GM18519 (cell line): ENCODE results near the gene CSPG4.
"Not testable (repeated sequence)": the region's sequence is repeated elsewhere in the genome, so short reads cannot be mapped to it uniquely, and the experiment has no call there.

Source experiments
- ATAC-seq: cut with Tn5 transposase; IDR thresholded peaks from one replicate; pipeline ENCODE4 v1.9.1; 2021; ENCODE audit warnings: mild to moderate bottlenecking, moderate library complexity; ENCODE audit not compliant: unreplicated experiment, low FRiP score

Gene CSPG4, protein sequence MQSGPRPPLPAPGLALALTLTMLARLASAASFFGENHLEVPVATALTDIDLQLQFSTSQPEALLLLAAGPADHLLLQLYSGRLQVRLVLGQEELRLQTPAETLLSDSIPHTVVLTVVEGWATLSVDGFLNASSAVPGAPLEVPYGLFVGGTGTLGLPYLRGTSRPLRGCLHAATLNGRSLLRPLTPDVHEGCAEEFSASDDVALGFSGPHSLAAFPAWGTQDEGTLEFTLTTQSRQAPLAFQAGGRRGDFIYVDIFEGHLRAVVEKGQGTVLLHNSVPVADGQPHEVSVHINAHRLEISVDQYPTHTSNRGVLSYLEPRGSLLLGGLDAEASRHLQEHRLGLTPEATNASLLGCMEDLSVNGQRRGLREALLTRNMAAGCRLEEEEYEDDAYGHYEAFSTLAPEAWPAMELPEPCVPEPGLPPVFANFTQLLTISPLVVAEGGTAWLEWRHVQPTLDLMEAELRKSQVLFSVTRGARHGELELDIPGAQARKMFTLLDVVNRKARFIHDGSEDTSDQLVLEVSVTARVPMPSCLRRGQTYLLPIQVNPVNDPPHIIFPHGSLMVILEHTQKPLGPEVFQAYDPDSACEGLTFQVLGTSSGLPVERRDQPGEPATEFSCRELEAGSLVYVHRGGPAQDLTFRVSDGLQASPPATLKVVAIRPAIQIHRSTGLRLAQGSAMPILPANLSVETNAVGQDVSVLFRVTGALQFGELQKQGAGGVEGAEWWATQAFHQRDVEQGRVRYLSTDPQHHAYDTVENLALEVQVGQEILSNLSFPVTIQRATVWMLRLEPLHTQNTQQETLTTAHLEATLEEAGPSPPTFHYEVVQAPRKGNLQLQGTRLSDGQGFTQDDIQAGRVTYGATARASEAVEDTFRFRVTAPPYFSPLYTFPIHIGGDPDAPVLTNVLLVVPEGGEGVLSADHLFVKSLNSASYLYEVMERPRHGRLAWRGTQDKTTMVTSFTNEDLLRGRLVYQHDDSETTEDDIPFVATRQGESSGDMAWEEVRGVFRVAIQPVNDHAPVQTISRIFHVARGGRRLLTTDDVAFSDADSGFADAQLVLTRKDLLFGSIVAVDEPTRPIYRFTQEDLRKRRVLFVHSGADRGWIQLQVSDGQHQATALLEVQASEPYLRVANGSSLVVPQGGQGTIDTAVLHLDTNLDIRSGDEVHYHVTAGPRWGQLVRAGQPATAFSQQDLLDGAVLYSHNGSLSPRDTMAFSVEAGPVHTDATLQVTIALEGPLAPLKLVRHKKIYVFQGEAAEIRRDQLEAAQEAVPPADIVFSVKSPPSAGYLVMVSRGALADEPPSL (N-terminal part only)

DNA sequence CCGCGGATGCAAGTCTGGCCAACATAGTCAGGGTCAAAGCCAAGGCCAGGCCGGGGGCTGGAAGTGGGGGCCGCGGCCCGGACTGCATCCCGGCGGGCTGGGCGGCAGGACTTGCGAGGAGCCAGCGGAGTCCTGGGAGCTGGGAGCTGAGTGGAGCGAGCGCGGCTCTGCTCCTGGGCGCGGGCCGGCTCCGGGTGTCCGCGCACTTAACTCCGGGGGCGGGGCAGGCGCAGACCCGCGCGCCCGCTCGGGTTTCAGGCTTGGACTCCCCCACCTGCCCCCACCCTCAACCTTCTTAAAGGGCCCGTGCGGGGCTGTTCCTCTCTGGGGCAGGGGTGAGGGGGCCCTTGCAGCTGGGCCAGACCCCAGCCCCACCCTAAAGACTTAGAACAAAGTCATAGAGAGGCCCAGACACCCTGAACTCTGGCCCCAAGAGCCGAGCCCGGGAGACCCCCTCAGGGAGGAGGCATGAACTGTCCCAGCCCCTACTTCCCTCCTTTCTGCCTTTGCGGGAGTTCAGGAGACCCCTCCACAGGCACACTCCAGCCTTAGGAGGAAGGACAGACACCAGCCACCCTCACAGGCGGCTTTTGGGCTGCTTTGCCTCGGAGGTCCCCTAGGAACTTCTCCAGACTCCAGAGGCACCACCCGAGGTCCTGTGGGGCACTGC lies at the start of gene CSPG4:
Gene CSPG4, minus strand, starts transcription at position 181 of the 670 bp plus-strand sequence. Its CDS starts 93 bp downstream, at position 88.
- ATAC-seq, result no peak

DNA sequence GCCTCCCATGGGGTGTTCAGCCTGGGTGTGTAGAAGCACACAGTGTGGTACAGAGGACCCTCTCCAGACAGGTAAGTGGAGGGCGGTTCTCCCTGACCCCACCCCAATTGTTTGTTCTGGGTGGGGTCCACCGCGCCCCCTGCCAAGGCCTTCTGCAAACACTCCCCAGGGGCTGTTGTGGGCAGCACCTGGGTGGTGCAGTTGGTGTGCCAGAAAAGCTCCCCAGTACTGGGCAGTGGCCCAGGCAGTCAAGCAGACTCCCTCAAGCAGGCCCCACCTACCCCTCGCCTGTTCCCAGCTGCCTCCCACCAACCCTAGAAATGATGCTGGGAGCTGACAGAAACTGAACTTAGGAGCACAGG lies 49.7 kb upstream of the CSPG4 start:
- ATAC-seq, result not testable (repeated sequence)

DNA sequence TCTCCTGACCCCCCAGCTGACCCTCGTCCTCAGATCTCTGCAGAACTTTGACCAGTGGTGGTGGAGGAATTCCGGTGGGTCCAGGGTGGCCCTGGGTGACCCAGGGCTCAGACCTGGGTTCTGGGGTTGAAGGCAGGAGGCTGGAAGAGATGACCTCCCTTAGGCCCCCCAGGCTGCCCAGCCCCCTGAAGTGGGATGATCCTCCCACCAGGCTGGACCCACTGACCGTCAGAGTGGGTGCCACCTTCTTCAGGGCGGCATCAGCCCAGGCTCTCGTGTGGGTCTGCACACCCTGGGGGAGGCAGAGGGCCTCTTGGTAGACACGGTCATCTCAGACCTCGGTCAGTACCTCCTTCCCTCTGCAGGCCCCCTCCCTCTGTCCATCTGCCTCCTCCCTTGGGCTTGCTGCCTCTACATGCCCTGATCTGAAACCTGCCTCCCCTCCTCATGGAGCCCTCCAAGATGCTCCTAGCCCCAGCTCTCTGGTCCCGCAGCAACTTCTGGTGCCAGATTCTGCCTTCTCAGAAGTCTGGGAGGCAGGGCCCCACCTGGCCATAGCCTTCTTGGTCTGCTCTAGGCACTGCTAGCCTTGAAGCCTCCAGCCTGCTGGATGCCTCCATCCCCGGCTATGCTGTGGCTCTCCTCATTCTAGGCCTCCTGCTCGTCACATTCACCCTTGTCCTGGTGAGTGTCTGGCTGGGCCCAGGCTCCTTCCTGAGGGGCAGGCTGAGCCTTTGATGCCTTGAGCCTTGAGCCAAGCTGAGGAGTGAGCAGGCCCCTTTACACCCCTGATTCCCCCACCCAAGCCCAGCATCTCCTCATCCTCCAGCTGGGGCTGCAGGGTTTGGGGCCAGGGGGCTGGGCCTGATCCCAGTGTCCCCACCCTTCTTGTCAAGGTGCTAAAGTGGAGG lies 49.1 kb upstream of the CSPG4 start:
- ATAC-seq, result no peak

DNA sequence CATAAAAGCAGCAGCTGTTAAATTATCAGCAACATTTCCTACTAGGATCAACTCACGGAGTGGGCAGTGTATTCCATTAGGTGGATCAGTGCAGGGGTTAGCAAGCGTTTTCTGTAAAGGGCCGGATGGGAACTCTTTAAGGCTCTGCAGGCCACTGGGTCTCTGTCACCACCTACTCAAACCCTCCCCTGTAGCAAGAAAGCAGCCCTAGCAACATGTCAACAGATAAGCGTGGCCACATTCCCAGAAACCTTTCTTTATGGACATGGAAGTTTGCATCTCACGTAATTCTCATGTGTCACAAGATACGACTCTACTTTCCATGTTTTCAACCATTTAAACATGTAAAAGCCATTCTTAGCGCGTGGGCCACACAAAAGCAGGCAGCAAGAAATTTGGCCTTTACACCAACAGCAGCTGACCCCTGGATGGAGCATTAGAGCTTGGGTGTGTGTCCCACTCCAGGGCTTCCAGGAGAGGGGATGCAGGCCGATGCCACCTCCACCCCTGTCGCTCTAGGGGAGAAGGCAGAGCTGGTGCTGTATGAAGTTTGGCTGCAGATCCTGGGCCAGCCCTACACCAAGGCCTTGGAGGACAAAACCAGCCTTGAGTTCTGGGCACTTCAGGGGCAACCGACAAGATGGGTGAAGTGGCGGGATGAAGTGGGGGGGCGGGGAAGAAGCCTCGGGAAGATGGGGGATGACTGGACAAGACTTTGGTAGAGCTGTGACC lies 48.2 kb upstream of the CSPG4 start:
- no peak for ATAC-seq

DNA sequence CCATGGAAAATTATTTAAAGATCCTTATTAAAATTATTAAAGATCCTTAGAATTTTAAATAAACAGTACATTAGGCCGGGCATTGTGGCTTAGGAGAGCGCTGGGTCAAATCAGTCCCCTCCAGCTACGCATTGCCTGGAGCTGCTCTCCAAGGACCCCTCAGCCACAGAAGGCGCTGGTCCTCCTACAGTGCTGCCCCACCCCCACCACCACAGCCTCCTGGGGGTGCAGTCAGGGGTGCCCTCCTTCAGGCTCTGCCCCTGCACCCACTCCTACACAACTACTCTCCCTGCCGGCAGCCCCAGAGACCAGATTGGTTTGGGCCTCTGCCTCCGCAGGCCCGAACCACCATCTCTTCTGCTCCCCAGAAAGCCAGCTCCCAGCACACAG lies 47.5 kb upstream of the CSPG4 start:
- ATAC-seq, result not testable (repeated sequence)

DNA sequence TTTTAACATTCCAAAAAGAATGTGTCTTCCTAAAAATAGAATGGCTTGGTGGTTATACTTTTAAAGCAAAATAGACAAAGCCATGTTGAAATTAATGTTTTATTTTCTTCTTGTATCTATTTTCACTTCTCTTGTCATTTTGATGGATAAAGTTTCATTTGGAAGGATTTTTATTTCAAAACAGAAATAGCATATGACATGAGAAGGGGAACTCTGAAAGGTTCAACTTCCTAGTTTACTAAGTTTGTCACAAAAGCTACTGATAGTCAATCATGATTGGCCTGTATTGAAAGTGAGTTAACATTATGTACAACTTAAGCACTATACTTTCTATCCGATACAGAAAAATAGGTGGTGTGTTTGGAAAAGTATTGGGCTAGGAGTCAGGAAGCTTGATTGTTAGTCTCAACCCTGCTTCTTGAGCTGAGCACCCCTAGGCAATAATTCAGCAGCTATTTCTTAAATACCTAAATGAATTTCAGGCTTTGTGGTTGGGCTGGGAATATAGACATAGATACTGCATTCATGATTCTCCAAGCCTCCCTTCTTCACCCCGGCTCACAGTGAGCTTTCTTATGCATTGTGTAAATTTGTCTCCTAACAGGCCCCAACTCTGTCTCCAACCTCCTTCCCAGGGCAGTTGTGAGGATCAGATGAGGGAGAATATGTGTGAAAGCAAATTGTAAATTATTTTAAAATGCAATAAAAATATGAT lies 46.9 kb upstream of the CSPG4 start:
- no peak for ATAC-seq

DNA sequence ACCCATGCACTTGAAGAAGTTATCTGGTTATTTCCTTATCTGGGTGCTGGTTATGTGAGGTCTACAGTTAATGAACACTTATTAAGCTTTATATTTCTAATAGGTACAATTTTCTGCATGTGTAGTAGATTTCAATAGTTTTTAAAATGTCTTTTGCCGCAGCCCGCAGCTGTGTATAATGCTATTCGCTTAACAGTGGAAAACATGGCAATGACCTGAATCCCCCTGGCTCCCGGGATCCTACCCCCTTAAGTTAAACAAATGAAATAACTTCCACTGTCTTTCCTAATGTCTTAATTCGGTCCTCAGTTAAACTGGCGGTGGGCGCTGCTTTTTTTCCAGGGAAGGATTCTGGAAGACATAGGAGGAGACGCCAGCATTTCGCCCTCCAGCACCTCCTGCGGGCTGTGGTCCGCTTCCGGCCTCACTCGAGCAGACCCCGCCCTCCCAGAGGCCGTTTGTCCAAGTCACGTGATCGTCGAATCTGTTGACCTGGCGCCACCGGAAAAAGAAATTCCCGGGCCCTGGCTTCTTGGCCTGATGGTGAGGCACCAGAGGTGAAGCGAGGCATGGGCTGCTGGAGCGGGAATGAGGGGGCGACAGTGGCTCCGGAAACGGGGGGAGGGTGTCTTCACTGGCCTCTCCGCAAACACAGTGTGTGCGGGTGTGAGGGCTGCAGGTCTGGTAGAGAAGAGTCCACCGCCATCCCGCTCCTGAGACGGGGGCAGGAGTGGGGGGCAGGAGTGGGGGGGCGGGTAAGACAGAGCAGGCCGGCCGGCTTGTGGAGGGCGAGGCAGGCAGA lies 45.6 kb upstream of the CSPG4 start:
- ATAC-seq, result no peak

DNA sequence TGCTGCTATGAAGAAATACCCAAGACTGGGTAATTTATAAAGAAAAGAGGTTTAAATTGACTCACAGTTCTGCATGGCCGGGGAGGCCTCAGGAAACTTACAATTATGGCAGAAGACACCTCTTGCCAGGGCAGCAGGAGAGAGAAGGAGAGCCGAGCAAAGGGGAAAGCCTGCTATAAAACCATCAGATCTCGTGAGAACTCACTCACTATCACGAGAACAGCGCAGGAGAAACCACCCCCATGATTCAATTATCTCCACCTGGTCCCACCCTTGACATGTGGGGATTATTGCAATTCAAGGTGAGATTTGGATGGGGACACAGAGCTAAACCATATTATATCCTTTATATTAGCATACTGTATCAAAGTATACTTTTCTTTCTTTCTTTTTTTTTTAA lies 42.2 kb upstream of the CSPG4 start:
- not testable (repeated sequence) for ATAC-seq

DNA sequence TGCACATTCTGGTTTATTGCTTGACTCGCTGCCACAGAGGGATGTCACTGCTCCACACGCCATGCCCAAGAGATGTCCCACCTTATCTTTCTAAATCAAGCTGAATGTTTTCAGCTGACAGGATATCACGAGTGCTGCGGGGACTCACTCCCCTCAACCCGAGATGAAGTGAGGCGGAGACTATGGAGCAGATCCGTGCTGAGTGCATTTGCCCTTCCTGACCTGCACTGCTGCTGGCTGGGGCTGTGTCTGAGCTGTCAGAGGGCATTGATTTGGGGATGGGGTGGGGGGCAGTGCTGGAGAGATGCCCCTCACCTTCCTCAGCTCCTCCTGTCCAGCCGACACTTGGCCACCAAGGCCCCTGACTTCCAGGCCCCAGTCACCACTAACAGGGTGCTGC lies 40.5 kb upstream of the CSPG4 start:
- ATAC-seq, result no peak

DNA sequence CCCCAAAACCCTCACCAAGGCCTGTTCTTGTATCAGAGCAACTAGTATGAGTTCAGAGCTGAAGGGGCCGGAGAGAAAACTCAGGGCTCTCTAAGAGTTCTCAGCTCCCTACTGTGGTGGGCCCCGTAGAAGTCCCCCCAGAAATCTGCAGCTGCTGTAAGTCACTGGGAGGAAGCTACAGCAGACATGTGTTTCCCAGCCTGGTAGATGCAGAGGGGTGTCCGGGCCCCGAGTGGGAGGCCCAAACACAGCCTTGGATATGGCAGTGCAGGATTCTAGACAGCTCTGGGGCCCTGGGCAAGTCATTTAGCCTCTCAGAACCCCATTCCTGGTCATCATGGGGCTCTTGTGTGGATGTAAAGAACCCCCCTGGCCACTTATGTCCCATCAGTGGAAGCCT lies 39.2 kb upstream of the CSPG4 start:
- ATAC-seq, result no peak

DNA sequence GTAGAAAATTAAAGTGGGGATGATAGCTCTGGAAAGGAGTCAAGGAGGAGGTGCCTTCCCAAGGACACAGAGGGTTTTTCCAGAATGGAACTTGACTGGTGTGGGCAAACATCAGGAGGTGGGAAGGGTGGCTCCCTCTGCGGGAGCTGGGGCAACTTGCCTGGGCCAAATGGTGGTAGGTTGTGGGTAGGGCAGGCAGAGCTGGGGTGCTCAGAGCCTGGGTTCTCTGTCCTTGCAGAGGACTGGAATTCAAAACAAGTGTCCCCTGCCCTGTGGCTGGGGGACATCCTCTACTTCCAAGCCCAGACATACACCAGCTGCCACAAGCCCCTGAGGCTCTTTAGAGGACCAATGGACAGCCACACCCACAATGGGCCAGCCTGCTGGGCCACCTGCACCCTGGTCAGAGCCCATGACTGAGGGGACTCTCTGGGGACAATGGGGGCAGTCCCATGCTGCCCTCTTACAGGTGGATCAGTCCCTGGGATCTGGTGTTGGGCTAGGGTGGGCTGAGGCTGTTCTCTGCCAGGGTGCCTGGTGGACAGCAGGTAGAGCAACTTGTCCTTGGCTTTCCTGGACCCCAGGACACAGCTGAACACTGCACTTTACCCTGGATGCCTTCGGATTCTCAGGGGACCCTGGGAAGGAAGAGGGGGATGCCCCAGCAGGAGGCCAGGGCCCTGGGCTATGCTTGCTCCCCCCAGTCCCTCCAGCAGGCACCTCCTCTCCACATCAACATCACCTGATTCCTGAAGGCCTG lies 38.6 kb upstream of the CSPG4 start:
- no peak for ATAC-seq

DNA sequence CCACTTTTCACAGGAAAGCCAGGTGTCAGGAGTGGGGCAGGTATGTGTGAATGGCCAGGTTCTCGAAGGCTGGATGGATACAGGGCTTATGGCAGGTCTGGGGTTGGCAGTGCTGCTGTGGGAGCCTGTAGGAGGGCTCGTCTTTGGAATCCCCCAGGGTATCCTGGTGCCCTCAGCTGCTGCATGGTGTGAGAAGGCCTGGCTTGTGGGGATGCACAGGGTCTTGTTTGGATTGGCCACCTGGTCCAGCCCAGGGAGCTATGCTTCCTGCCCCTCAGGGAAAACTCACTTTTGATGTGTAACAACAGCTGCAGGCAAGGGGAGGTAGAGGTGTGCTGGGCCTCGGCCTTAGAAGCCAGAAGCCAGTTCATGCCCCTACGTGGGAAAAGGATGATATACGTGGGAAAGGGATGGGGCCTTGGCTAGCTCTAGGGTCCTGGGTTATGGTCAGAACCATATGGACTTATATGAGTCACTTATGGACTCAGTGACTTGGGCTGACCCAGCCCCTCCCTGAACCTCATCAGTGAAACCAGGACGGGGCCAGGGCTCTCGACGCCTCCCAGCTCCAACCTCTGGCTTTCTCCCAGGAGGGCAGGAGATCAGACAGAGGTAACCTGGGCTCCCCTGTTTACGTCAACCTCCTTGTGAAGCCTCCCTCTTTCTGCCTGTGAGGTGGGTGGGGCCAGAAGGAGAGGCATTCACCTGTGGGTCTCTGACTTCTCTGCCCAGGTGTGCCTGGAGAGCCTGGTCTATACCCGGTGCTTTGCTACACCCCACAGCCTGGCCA lies 37.8 kb upstream of the CSPG4 start:
- no peak for ATAC-seq

DNA sequence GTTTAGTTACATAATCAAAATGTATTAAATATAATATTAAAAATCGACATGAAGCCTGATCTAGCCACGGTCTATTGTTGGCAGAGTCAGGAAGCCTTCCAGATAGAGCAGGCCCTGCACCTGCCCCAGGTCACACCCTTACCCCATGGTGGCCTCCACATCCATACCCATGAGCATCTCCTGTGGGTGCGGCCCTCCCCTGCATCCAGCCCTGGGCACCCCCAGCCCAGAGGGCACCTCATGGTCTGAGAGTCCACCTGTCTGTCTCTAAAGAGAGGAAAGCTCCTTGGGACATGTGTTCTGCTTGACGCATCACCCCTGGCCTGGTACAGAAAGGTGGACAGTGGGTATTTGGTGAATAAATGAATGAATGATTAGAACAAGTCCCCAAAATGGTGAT lies 37.2 kb upstream of the CSPG4 start:
- no peak for ATAC-seq

DNA sequence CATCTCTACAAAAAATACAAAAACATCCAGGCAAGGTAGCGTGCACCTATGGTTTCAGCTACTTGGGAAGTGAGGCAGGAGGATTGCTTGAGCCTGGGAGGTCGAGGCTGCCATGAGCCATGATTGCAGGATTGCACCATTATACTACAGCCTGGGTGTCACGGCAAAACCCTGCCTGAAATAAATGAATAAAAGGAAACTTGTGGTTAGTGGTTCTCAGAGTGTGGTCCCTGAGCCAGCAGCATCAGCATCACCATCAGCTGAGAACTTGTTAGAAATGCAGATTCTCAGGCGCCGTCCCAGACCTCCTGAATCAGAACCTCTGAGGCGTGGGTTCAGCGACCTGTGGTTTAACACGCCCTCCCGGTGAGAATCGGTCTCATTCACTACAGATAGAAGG lies 36.2 kb upstream of the CSPG4 start:
- not testable (repeated sequence) for ATAC-seq

DNA sequence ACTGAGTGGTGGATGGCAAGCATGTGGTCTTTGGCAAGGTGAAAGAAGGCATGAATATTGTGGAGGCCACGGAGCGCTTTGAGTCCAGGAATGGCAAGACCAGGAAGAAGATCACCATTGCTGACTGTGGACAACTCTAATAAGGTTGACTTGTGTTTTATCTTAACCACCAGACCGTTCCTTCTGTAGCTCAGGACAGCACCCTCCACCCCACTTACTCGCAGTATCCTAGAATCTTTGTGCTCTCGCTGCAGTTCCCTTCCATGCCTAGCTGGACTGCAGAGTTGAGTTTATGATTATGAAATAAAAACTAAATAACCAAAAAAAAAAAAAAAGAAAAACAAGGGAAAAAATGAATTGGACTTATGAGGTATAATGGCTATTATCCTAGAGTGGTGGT lies 34.5 kb upstream of the CSPG4 start:
- ATAC-seq, result not testable (repeated sequence)

DNA sequence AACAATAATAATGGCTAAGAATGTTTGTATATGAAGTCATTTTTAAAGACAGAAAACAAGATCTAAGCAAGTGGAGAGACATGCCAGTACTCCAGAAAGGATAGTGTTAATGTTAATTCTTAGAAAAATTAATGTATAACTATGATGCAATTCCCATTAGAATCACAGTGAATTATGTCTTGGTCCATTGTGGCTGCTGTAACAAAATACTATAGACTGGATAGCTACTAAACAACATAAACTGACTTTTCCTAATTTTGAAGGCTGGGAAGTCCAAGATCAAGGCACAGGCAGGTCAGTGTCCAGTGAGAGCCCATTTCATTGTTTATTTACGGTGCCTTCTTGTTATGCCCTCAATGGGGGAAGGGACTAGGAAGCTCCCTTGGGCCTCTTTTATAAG lies 32.7 kb upstream of the CSPG4 start:
- ATAC-seq, result no peak
